ENCODE results near the gene FAM3D.

FAM3D gene

GRCh38 chr3:58646503-58646902 is 20.1 kb downstream of the FAM3D start:
- H3K36me3 ChIP-seq (ENCODE audit: control insufficient read depth in 2 of 2, insufficient read depth in 1 of 2, low read length in 2 of 2), result no peaks in the 10 kb centered on the region
- CTCF ChIA-PET, result no interaction called here
- H3K27ac ChIP-seq (ENCODE audit: extremely low read depth, low read depth, low read length), result no peak overlapping the region
- TF ChIP-seq ZBTB20 (tag by site-specific recombination; IDR thresholded peaks at IDR 0.05) (no peak), ZSCAN5A (tag by site-specific recombination; IDR thresholded peaks at IDR 0.05) (no peak), ZBTB21 (tag by site-specific recombination; IDR thresholded peaks at IDR 0.05) (no peak), ZBTB26 (tag by site-specific recombination; optimal IDR thresholded peaks at IDR 0.05) (no peak), ZNF791 (tag by site-specific recombination; IDR thresholded peaks at IDR 0.05) (no peak), ZEB2 (tag by site-specific recombination; IDR thresholded peaks at IDR 0.05) (no peak), ZNF292 (tag by site-specific recombination; IDR thresholded peaks at IDR 0.05; ENCODE audit: borderline replicate concordance, low read depth) (no peak), ZNF112 (tag by site-specific recombination; IDR thresholded peaks at IDR 0.05) (no peak), ZNF391 (tag by site-specific recombination; IDR thresholded peaks at IDR 0.05; ENCODE audit: borderline replicate concordance, low read depth) (no peak), HOXA7 (CRISPR knock-in tag; IDR thresholded peaks at IDR 0.05; ENCODE audit: borderline replicate concordance) (no peak), ZNF600 (tag by site-specific recombination; IDR thresholded peaks at IDR 0.05) (no peak), ZFHX2 (tag by site-specific recombination; conservative IDR thresholded peaks at IDR 0.05) (no peak), TCF7L2 (IDR thresholded peaks at IDR 0.05; ENCODE audit: borderline replicate concordance, low read depth, low read length) (no peak), ZNF274 (IDR thresholded peaks at IDR 0.05; ENCODE audit: low read length) (no peak), ZNF274 (tag by site-specific recombination; IDR thresholded peaks at IDR 0.05; ENCODE audit: borderline replicate concordance) (no peak), SP7 (tag by site-specific recombination; IDR thresholded peaks at IDR 0.05) (no peak), ZNF580 (tag by site-specific recombination; IDR thresholded peaks at IDR 0.05) (no peak), ZNF302 (tag by site-specific recombination; IDR thresholded peaks at IDR 0.05; ENCODE audit: low read depth) (no peak), ZNF560 (tag by site-specific recombination; IDR thresholded peaks at IDR 0.05; ENCODE audit: borderline replicate concordance) (no peak)
- TF ChIP-seq, protein P1, sequence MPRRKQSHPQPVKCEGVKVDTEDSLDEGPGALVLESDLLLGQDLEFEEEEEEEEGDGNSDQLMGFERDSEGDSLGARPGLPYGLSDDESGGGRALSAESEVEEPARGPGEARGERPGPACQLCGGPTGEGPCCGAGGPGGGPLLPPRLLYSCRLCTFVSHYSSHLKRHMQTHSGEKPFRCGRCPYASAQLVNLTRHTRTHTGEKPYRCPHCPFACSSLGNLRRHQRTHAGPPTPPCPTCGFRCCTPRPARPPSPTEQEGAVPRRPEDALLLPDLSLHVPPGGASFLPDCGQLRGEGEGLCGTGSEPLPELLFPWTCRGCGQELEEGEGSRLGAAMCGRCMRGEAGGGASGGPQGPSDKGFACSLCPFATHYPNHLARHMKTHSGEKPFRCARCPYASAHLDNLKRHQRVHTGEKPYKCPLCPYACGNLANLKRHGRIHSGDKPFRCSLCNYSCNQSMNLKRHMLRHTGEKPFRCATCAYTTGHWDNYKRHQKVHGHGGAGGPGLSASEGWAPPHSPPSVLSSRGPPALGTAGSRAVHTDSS (tag by site-specific recombination; IDR thresholded peaks at IDR 0.05), result no peak
- no peaks in the 10 kb centered on the region for H3K9me3 ChIP-seq (ENCODE audit: control insufficient read depth, insufficient read depth, low read depth, low read length)
- H3K4me3 ChIP-seq (ENCODE audit: low read depth, low read length), result no peak overlapping the region
- H3K4me1 ChIP-seq (ENCODE audit: control insufficient read depth, insufficient read depth, low read length), result no peaks in the 10 kb centered on the region
- POLR2A ChIA-PET, result no interaction called here

GRCh38 chr3:58645726-58646125 is 20.8 kb downstream of the FAM3D start:
- no peaks in the 10 kb centered on the region for H3K9me3 ChIP-seq (ENCODE audit: control insufficient read depth, insufficient read depth, low read depth, low read length)
- no peak overlapping the region for H3K4me3 ChIP-seq (ENCODE audit: low read depth, low read length)
- ChIA-PET POLR2A (no interaction called here), CTCF (no interaction called here)
- no peaks in the 10 kb centered on the region for H3K4me1 ChIP-seq (ENCODE audit: control insufficient read depth, insufficient read depth, low read length)
- no peak overlapping the region for H3K27ac ChIP-seq (ENCODE audit: extremely low read depth, low read depth, low read length)
- no peaks in the 10 kb centered on the region for H3K36me3 ChIP-seq (ENCODE audit: control insufficient read depth in 2 of 2, insufficient read depth in 1 of 2, low read length in 2 of 2)
- TF ChIP-seq REST (tag by site-specific recombination; IDR thresholded peaks at IDR 0.05), result no peak
- TF ChIP-seq ZFP3 (tag by site-specific recombination; IDR thresholded peaks at IDR 0.05; ENCODE audit: low read depth), result no peak
- TF ChIP-seq INSM2 (tag by site-specific recombination; IDR thresholded peaks at IDR 0.05), result no peak
- TF ChIP-seq ZNF398 (tag by site-specific recombination; IDR thresholded peaks at IDR 0.05), result no peak
- no peak for TF ChIP-seq ZNF211 (tag by site-specific recombination; IDR thresholded peaks at IDR 0.05; ENCODE audit: low read depth)
- TF ChIP-seq ZNF302 (tag by site-specific recombination; IDR thresholded peaks at IDR 0.05; ENCODE audit: low read depth), result no peak
